Posterior vena cava (tissue), 2 donors: ENCODE measurements around the gene PLA1A. TPM values are rescaled to one million over a fixed set of nuclear protein-coding genes. Genes with fewer than 3 reads are reported as not detected.
"Not testable (repeated sequence)": the region's sequence is repeated elsewhere in the genome, so short reads cannot be mapped to it uniquely, and the experiment has no call there.

Experiments
- DNase-seq: peaks from one replicate; pipeline ENCODE4 v3.0.0-alpha.2; 2020; ENCODE audit warnings: low spot score
- intact Hi-C, 2 donors: fragments of 100-400 bp; cut with DNase I; formaldehyde crosslinking; loops; one replicate each; pipeline versions ENCODE4 v1.14.1 to v1.14.2; 2022 to 2023
- total RNA-seq, 2 donors: library from RNA; stranded (reverse); fragmentation: NEBNext Ultra II Directional; extraction: Animal tissue kit (Norgen Biotek cat#: 25700); gene quantifications; one replicate each; pipeline ENCODE4 v1.2.1, GENCODE V29; 2021
- donor health status: DM: yes; HTN: yes; CAD: no.
- donor health status: DM: yes; HTN: yes; CAD: no.

Gene PLA1A
- total RNA-seq, 2 donors from 2014 or later, result 2.7 to 6.2 TPM

DNA sequence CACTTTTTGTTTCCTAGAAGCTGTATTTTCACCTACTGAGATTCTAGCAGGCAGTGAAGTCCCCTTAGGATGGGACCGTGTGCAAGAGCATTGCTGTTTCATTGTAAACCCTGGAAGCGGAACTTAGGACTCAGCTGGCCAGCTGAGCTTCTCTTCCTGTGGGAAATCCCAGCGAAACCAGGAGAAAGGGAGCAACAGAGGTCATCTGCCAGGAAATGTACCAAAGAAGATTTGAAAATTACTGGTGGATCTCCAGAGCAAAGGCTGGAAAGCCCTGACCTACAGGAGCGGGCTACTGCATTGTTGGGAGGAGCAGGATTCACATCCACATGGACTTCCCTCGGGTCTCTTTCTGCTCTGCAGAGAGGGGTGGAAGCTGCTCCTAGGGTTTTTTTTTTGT, 26.0 kb upstream of the PLA1A start:
- intact Hi-C loops, result no loop called here
- DNase-seq, result no peak

DNA sequence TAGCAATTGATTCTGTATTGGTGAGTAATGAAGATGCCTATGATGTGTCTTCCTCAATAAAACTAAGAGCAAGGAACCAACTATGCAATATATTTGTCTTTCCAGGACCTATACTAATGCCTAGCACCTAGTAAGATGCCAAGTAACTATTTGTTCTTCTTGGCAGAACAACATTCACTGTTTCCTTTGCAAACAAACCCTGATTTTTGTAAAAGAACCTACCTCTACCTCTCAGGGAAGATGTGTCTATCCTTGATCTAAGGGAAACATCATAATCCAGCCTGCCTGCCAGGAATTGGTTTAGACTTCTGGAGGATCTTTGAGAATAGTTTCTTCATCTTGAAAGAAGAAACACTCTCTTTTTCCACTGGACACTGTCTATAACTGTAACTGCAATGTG, 22.2 kb upstream of the PLA1A start:
- intact Hi-C loops, result no loop called here
- no peak for DNase-seq

DNA sequence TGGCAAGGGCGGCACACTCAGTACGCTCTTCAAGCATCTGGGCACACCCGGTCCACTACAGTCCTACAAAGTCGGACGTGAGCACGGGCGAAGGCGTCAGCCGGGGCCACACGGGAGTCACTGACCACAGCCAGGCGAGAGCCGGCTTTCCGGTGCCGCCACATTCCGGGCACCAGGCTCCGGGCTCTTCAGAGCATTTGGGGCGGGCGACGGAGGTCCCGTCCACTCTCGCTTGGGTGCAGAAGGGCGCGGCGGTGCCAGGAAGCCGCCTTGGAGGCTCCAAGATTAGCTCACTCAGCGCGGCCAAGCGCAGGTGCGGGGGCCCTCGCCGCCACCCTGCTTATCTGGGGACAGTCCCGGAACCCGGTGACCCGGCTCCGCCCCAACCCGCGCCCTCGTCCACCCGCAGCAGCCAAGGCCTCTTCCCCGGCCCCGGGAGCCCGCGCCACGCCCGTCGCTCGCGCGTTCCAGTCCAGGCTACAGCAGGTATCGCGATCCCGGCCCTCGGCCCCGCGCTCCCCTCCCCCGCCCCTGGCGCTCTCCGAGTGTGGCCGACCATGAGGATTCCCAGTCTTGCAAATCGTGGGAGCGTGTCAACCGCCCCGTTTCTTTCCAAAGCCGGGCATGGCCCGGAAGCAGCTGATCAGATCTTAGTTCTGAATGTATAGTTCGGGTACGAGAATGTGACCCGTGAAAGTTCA, 18.2 kb upstream of the PLA1A start, which contains the start of gene ADPRH:
TSS of gene ADPRH (plus strand) at position 127 of the 701 bp plus-strand sequence. CDS start 2,678 bp downstream, outside the sequence.
- intact Hi-C loops, result loop anchor here (10.0 kb wide), 2 partner anchors 85 to 95 kb away; partner anchors contain the start of genes COX17 (in 1 of the 2) and POPDC2 (in 1 of the 2)
- DNase-seq, result peak; percentile 94

DNA sequence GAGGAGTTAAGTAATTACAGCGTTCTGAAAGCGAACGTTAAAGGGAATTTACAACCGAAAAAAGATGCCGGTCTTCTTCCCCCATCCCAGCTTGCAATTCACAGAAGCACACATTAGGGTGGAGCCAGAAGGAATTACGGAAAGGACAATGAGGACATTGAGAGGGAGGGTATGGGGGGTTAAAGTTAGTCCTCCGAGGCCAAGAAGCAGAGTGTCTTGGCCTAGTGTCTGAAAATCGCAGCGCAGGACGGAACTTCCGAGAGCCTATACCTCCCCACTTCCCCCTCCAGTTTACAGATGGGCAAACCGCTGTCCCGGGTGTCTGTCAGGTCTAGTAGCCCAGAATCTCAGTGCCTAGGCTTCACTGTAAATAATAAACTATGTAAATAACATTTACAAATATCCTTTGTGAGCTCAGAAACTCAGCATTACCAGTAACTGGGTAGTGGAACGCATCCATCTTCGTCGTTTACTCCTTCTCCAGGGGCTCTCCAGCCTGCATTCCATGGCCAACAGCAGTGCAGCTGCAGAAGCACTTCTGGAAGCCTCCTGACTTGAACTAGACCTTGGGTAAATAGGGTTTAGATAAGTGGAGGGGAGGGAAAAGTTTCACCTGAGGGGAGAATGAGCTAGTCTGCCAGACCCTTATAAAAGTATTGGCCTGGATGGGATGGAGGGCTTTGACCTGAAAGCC, 17.5 kb upstream of the PLA1A start:
- DNase-seq, result no peak
- intact Hi-C loops, result loop anchor here (10.0 kb wide), 2 partner anchors 85 to 95 kb away; partner anchors contain the start of genes COX17 (in 1 of the 2) and POPDC2 (in 1 of the 2)

DNA sequence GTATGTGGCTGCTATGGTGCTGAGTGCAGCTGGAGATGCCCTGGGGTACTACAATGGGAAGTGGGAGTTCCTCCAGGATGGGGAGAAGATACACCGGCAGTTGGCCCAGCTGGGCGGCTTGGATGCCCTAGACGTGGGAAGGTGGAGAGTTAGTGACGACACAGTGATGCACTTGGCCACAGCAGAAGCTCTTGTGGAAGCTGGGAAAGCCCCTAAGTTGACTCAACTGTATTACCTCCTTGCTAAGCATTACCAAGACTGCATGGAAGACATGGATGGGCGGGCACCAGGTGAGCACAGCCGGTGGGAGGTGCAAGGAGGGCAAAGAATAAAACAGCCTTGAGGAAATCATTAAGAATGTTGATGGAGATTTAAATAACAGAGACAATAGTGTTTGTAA, 15.5 kb upstream of the PLA1A start:
- no peak for DNase-seq
- intact Hi-C loops, result loop anchor here (10.0 kb wide), 2 partner anchors 83 to 93 kb away; partner anchors contain the start of genes COX17 (in 1 of the 2) and POPDC2 (in 1 of the 2)

DNA sequence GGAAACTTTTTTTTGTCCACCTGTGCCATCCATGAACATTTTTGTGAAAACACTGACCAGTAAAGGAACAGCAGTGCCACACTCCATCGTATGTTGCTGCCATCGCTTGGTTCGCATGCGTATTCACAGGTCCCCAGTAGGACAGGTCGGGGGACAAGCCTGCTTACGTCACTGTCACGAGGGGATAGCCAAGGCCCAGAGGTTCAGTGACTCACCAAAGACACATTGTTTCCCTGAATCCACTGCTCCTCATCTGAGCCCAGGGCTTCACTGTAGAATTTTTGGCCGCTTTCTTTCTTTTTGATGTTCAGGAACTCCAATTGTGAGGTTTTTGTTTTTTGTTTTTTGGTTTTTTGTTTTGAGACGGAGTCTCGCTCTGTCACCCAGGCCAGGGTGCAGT, 12.5 kb upstream of the PLA1A start:
- intact Hi-C loops, result loop anchor here (10.0 kb wide), 2 partner anchors 80 to 90 kb away; partner anchors contain the start of genes COX17 (in 1 of the 2) and POPDC2 (in 1 of the 2)
- no peak for DNase-seq

DNA sequence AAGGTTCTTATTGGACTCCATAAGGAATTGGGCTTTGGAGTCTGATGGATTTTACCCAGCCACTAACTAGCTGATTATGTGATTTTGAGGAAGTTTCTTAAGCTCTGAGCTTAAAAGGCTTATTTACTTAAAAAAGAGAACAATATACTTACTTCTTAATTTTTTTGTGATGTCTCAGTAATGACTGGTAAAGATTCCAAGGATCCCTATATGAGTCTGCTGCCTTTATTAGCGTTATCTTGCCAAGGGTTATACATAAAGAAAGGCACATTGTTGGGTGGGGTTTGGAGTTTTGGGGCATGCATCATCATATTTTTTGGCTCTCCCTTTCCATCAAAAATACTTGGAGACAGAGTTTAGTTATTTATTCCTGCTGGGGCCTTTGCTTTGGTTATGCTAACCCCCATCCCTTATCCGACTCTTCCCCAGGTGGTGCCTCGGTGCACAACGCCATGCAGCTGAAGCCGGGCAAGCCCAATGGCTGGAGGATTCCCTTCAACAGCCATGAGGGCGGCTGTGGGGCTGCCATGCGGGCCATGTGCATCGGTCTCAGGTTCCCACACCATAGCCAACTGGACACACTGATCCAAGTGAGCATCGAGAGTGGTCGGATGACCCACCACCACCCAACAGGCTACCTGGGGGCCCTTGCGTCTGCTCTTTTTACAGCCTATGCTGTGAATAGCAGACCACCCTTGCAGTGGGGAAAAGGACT, 11.7 kb upstream of the PLA1A start:
- intact Hi-C loops, result loop anchor here (10.0 kb wide), 2 partner anchors 79 to 89 kb away; partner anchors contain the start of genes COX17 (in 1 of the 2) and POPDC2 (in 1 of the 2)
- no peak for DNase-seq

DNA sequence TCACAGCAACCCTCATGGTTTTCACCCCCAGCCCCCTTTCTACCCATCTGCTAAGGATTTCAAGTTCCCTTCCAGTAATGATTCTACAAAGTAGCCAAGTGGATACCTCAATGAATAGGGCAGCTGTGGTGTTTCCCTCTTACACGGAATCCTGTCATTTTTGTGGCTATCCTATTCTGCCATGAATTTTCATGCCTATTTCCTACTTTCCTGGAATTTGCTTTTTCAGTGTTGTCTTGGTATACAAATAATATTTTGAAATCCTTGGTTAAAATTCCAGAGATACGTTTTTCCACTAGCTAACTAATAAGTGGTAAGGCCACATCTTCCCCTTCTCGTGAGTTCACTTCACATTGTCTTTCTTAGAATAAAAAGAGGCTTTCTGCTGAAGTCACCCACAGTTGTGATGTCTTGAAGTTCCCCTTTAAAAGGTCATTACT, 10.9 kb upstream of the PLA1A start:
- DNase-seq, result no peak
- intact Hi-C loops, result loop anchor here (10.0 kb wide), 2 partner anchors 78 to 88 kb away; partner anchors contain the start of genes COX17 (in 1 of the 2) and POPDC2 (in 1 of the 2)

DNA sequence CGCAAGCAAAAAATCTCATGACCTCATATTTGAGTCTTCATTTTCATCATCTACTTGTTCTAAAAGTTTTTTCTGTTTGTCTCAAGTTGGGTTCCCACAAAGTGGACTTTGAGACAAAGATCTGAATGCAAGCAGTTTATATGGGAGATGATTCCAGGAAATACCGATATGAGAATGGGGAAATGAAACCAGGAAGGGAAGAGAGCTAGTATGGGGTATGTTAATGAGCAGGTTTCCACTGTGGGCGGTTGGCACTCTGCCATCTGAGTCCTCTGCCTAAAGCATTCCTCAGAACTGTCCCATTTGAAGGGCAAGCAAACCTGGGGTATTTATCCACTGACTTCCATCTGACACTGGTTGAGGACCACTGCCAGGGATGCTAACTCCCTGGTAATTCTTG, 9.6 kb upstream of the PLA1A start:
- intact Hi-C loops, result loop anchor here (10.0 kb wide), 2 partner anchors 77 to 87 kb away; partner anchors contain the start of genes COX17 (in 1 of the 2) and POPDC2 (in 1 of the 2)
- peak; percentile 87 for DNase-seq

DNA sequence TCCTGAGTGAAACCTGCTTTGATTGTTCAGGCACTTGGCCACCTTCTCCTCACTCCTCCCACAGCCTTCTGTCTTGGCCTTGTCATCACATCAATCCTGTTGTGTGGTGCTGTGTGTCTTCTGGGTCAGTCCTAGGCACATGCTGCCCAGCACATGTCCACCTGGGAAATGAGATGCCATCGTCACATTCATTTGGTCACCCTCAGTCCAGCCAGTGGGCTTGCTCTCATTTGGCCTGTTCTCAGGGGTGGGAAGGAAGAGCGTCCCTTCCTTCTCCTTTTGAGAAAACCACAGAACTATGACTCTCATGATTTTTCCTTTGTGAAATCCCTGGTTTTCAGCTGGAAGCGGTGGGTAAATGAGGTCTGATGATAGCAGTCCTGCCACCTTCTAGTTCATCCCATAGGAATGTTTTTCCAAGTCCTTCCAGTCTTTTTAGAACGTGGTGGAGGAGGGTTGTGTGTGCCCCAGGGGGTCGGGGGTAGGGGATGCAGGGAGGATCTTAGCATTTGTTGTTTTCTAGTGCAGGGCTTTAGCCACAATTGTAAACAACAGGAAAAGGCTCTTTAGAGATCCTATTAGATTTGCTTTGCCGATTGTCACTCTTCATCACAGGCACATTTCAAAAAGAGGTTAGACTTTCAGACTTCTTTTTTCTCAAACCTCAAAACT, 8.4 kb upstream of the PLA1A start:
- DNase-seq, result no peak
- intact Hi-C loops, result loop anchor here (10.0 kb wide), 2 partner anchors 76 to 86 kb away; partner anchors contain the start of genes COX17 (in 1 of the 2) and POPDC2 (in 1 of the 2)

DNA sequence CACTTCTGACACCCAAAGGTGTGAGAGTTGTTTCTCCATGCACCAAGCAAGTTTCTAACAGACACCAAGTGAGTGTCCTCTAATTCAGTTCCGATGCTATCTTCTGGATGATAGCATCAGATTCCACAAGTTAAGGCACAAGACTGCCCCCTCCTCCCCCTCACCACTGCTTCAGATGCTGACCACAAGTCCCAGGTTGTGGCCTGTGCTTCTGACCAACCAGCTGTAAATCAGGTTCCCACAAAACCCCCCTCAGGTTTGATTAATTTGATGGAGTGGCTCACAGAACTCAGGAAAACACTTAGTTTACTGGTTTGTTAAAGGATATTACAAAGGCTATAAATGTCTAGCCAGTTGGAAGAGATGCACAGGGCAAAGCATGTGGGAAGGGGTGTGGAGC, 7.0 kb upstream of the PLA1A start:
- intact Hi-C loops, result no loop called here

DNA sequence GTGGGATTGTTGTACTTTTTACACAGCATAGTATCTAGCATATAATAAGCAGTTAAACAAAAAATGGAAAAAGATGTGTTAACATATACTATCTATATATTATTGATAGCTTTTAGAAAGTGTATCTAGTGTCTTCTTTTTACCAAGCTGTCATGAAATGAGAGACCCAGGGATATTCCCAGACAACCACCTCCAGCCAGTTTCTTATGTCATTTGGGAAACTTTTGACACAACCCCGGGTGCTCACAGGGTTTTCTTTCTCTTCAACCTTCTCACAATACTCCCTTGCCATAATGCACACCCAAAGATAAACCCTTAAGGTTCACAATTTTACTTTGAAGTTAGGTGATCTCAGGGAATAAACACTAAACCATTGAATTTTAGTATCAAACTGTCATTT, 4.8 kb upstream of the PLA1A start:
- intact Hi-C loops, result no loop called here
- DNase-seq, result no peak

More for the DNA sequence above, 7.0 kb upstream of the PLA1A start:
- DNase-seq, result no peak

DNA sequence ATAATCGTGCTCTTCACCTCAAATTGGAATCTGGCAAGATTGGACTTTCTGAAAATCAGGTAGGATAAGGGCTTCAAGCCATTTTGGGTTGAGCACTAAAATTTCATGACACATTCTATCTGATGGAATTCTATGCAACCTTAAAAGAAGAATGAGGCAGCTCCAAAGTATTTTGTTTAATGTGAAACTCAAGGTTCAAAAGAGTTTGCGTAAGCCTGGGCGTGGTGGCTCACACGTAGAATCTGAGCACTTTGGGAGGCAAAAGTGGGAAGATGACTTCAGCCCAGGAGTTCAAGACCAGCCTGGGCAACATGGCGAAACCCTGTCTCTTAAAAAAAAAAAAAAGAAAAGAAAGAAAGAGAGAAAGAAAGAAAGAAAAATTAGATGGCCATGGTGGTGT, 3.6 kb upstream of the PLA1A start:
- intact Hi-C loops, result no loop called here
- DNase-seq, result no peak

DNA sequence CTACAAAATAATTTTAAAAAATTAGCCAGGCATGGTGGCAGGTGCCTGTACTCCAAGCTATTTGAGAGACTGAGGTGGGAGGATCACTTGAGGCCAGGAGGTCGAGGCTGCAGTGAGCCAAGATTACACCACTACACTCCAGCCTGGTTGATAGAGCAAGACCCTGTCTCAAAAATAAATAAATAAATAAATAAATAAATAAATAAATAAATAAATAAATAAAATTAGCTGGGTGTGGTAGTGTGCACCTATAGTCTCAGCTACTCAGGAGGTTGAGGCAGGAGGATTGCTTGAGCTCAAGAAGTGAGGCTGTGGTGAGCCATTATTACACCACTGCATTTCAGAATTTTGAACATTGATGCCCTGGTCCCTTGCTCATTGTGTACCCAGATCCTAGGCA, 2.8 kb upstream of the PLA1A start:
- not testable (repeated sequence) for DNase-seq
- intact Hi-C loops, result loop anchor here in 1 of 2 donors (5.0 kb wide), 1 partner anchor 37 kb away; no protein-coding TSS in a partner anchor

DNA sequence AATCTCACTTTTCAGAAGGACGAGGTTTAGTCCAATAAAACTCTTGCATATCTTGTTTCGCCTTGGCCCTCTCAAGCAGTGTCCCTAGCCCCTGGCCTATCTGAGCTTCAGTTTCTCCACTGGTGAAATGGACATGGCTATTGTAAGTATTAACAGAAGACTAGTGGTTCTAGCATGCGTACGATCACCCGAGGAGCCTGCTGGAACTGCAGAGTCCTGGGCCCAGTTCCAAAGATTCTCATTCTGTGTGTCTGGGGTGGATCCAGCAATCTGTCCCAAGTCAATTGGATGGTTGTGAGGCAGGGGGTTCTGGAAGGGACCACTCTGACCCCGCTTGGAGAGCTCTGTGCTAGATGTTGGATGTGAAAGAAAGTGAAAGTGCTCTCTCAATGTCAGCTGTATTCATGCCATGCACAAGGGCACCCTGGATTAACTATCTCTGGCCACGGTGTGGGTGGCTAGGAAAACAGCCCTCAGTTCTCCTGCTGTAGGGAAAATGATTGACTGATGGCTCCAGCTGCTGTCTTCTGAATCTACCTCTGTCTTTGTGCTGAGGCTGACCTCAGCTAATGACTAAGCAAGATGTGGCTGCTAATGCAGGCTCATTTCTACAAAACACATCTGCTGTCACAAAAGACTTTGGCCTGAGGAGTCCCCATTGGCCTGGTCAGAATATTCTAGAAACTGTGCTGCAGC, 1.9 kb upstream of the PLA1A start:
- no peak for DNase-seq
- intact Hi-C loops, result loop anchor here in 1 of 2 donors (5.0 kb wide), 1 partner anchor 37 kb away; no protein-coding TSS in a partner anchor

DNA sequence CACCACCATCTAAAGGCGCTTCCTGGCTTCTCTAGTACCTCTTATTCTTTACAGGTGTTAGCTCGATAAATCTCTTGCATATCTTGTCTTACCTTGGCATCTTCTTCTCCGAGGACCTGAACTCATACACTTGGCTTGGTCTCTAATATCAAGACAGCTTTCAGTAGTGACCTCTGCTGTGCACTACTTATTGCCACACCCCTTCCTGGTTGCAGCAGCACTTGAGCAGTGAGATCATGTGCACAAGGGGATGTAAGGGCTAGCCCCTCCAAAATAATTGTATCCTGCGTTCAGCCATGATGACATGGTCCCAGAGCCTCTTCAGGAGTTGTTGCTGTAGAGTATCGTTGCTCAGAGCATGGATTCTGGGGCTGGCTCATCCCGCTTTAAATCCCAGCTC, 1.3 kb upstream of the PLA1A start:
- DNase-seq, result no peak
- intact Hi-C loops, result loop anchor here in 1 of 2 donors (5.0 kb wide), 1 partner anchor 36 kb away; no protein-coding TSS in a partner anchor

DNA sequence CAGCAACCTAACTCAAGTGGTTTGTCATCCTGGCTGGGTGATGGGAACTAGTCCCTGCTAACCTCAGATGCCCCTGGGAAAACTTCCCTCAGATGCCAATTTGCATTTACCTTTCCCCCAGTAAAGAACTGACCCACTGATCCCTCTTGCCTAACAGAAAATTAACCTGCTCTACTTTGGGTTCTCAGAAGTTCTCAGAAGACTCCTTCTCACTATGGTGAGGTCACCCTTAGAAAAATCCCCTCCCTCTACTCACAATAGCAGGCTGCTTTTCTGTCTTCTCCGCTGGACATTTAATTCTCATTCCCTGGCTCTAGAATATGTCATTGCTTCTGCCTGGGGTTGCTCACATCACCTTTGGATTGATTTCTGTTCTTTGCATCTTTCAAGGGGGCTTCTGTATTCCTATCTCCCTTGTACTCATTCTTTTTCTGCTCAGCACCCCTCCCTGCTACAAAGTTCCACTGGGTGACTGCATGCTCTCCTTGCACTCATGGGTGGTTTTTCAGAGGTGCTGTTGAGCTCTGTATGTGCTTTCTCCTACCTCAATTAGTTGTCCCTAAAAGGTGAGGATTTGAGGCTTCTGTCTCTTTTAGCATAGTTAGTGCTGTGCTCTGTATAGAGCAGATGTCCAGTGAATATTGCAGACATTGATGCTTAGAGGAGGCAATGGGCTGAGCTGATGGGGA, 869 bp downstream of the PLA1A start:
- DNase-seq, result no peak
- intact Hi-C loops, result loop anchor here in 1 of 2 donors (5.0 kb wide), 1 partner anchor 34 kb away; no protein-coding TSS in a partner anchor
